Measurements from ENCODE around the gene PTGES3. TPM values are rescaled to one million over a fixed set of nuclear protein-coding genes. Genes with fewer than 3 reads are reported as not detected.

Gene PTGES3
- total RNA-seq, 4 donors from 2014 or later: 50.6 to 95.7 (median 67.3) TPM

GRCh38 chr12:56633468-56634241 lies 54.4 kb downstream of the PTGES3 start:
- Histone ChIP-seq H3K27ac (peak overlapping the region; percentile 92 to 99 (median 96)), H3K4me1 (peaks cover 7 to 54% (median 33%) of the 10 kb centered on the region in 4 donors), H3K36me3 (peaks cover 0 to 13% (median 0%) of the 10 kb centered on the region in 3 donors), H3K4me3 (peak overlapping the region; percentile 75 to 93 (median 79)), H3K9me3 (no peaks in the 10 kb centered on the region), H3K27me3 (no peaks in the 10 kb centered on the region)
- DNase-seq: no peak
- TF ChIP-seq POLR2A (IDR thresholded peaks at IDR 0.05) (no peak), CTCF (IDR thresholded peaks at IDR 0.05) (no peak)

DNA sequence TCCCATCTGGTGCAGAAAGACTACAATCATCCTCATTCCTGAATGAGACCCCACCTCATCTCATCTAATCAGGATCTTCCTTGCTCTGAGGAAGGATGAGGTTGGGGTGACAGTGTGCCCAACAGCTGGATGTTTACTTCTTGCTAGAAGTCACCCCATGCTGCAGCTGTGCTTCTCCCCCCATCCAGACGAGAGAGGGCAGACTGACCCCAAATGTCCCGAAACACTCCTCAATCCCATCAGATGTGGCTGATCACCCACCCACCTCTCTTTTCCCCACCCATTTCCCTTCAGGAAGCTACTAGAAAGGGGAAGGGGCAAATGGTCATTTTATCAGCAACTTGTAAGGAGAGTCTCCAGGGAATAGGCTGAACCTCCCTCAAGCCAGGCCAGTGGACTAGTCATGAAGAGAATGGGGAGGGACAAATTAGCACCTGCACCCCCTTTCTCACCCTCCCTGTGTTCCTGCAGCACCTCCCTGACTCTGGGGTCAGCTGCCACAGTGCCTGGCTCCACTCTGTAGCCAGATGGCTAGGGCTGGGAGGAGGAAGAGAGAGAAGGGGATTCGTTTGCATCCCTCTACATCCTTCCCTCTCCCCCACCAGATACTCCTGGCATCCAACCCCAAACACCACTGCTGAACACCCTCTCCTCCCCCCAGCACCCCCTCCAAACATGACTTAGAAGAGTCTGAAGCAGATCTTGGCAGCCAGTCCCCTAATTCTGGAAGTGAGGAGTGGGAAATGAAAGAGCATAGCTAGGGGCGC lies 55.2 kb downstream of the PTGES3 start:
- Histone ChIP-seq H3K4me3 (peak overlapping the region in 3 of 4 donors; percentile 29 to 93 (median 81)), H3K36me3 (peaks cover 0 to 5% (median 0%) of the 10 kb centered on the region in 3 donors), H3K9me3 (no peaks in the 10 kb centered on the region), H3K27ac (peak overlapping the region; percentile 60 to 99 (median 80)), H3K4me1 (peaks cover 7 to 57% (median 33%) of the 10 kb centered on the region in 4 donors), H3K27me3 (no peaks in the 10 kb centered on the region)
- TF ChIP-seq POLR2A (IDR thresholded peaks at IDR 0.05): no peak
- TF ChIP-seq CTCF (IDR thresholded peaks at IDR 0.05): no peak
- no peak for DNase-seq

DNA sequence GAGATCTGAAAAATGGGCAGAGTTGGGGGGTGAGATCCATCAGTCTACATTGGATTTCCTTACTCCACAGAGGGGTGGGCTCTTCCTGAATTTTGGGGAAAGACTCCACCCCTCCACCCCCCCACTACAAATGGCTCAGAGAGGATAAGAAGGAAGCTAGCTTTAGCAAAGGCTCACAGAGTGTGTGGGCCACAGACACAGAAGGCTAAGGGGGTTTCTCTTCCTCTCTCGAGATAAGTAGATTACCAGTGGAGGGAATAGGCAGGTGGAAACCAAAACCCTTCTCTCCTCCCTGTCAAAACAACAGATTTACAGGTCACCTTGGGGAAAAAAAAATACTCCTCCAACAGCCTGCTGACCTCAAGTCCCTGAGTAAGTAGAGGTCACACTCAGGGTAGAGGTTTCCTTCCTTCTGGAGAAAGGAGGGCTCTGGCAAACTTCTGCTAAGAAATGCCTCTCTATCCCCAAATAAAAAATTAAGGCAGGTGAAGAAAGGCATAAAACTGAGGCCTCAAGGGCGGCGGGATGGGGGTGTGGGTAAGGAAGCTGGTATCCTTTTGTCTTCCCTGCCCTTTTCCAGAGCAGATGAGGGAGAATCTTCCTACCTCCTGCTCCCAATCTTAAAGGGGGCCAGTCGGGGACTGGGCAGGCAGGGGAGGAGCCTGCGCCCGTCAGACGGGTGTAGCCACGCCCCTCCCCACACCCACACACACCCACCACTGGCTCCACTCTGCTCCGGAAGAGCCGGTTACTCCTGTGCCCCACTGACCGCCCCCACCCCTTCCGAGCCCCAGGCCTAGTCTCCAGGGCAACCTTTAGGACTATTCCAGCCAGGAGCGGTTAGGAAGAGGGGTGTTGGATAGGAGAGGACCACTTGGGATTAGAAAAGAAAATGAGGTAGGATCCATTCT lies 56.0 kb downstream of the PTGES3 start:
- H3K27ac ChIP-seq: peak overlapping the region; percentile 60 to 99 (median 80)
- H3K4me1 ChIP-seq: peaks cover 7 to 48% (median 31%) of the 10 kb centered on the region in 4 donors
- no peak for TF ChIP-seq CTCF (IDR thresholded peaks at IDR 0.05)
- TF ChIP-seq POLR2A (IDR thresholded peaks at IDR 0.05): no peak
- peak overlapping the region in 3 of 4 donors; percentile 29 to 93 (median 81) for H3K4me3 ChIP-seq
- no peaks in the 10 kb centered on the region for H3K9me3 ChIP-seq
- peak; percentile 85 to 92 (median 86) for DNase-seq
- H3K36me3 ChIP-seq: no peaks in the 10 kb centered on the region
- H3K27me3 ChIP-seq: no peaks in the 10 kb centered on the region

- Histone ChIP-seq H3K36me3 (no peaks in the 10 kb centered on the region), H3K27me3 (no peaks in the 10 kb centered on the region), H3K27ac (peak within 1 kb of the TSS; percentile 89 to 97 (median 90)), H3K4me1 (peaks cover 7 to 48% (median 25%) of the 10 kb centered on the region in 4 donors), H3K4me3 (peak within 1 kb of the TSS; percentile 86 to 99 (median 94)), H3K9me3 (no peaks in the 10 kb centered on the region)
- no peak for TF ChIP-seq CTCF (IDR thresholded peaks at IDR 0.05)
- TF ChIP-seq POLR2A (IDR thresholded peaks at IDR 0.05): no peak
- peak; percentile 91 to 96 (median 93) for DNase-seq
These were observed 57.9 kb downstream of the PTGES3 start, which contains the start of gene BAZ2A for GRCh38 chr12:56630180-56630632. Gene BAZ2A, minus strand, starts transcription at chr12:56630326. Its CDS starts 12,796 bp downstream, at chr12:56617530.
